A673 (cell line): ENCODE measurements around the gene MAP9. TPM values are rescaled to one million over a fixed set of nuclear protein-coding genes. Genes with fewer than 3 reads are reported as not detected.

Experiments used
- BruUV-seq: library from RNA; stranded (reverse); fragments of 400-500 nt; replicated peaks from 2 replicates; lab custom pipeline; 2021; lab: Mats Ljungman, UMichigan
- CTCF ChIA-PET: fragments of 300-600 bp; sonication (Branson Sonifier 250); formaldehyde crosslinking; loops from one replicate; lab custom pipeline; 2022; ENCODE audit warnings: antibody characterized with exemption; lab: Charles Lee
- POLR2A ChIA-PET: fragments of 300-600 bp; sonication (Branson Sonifier 250); formaldehyde crosslinking; loops from one replicate; lab custom pipeline; 2022; ENCODE audit warnings: antibody characterized with exemption; ENCODE audit not compliant: low non-redundant PET; lab: Charles Lee
- DNase-seq: peaks from one replicate; pipeline ENCODE4 v3.0.0-alpha.2; 2015; ENCODE audit warnings: low spot score
- H3K27ac ChIP-seq: fragments of 200-600 bp; sonication (generic); 2 replicates; pipeline ENCODE4 v1.5.1; 2016; ENCODE audit warnings: mixed run types, low read depth, mild to moderate bottlenecking, mixed read lengths, antibody characterized with exemption, low read length; ENCODE audit not compliant: poor library complexity, severe bottlenecking
- H3K27me3 ChIP-seq: fragments of 200-600 bp; sonication (generic); replicated peaks from 2 replicates; pipeline ENCODE4 v1.6.1; 2017; ENCODE audit warnings: mixed run types, low read depth, mild to moderate bottlenecking, mixed read lengths, antibody characterized with exemption, low read length; ENCODE audit not compliant: insufficient read depth, poor library complexity
- H3K36me3 ChIP-seq: fragments of 200-600 bp; sonication (generic); 2 replicates; pipeline ENCODE4 v1.6.1; 2016; ENCODE audit warnings: mixed run types, mild to moderate bottlenecking, mixed read lengths, antibody characterized with exemption, low read length; ENCODE audit not compliant: insufficient read depth, poor library complexity, severe bottlenecking
- H3K4me1 ChIP-seq: fragments of 200-600 bp; sonication (generic); 2 replicates; pipeline ENCODE4 v1.6.1; 2017; ENCODE audit warnings: mixed run types, mild to moderate bottlenecking, mixed read lengths, antibody characterized with exemption, low read length; ENCODE audit not compliant: insufficient read depth, poor library complexity, severe bottlenecking
- H3K4me3 ChIP-seq: fragments of 200-600 bp; sonication (generic); 2 replicates; pipeline ENCODE4 v1.5.1; 2016; ENCODE audit warnings: low read depth, mixed run types, mild to moderate bottlenecking, mixed read lengths, low read length; ENCODE audit not compliant: poor library complexity, severe bottlenecking
- H3K9me3 ChIP-seq: fragments of 200-600 bp; sonication (generic); 2 replicates; pipeline ENCODE4 v1.6.1; 2016; ENCODE audit warnings: mixed run types, low read depth, mild to moderate bottlenecking, mixed read lengths, antibody characterized with exemption, low read length; ENCODE audit not compliant: poor library complexity, severe bottlenecking
- EZH2 ChIP-seq: fragments of 200-600 bp; sonication (generic); IDR thresholded peaks from 2 replicates; pipeline ENCODE4 v1.6.1; 2017; ENCODE audit warnings: borderline replicate concordance, low read depth, mild to moderate bottlenecking, mixed read lengths, antibody characterized with exemption, low read length; ENCODE audit not compliant: poor library complexity, severe bottlenecking
- intact Hi-C: fragments of 100-400 bp; cut with micrococcal nuclease; formaldehyde crosslinking; loops from one replicate; pipeline ENCODE4 v1.10.0; 2022; ENCODE audit not compliant: unreplicated experiment
- total RNA-seq: library from RNA; stranded (reverse); gene quantifications from 2 replicates; pipeline ENCODE4 v1.2.3, GENCODE V29; 2021
- TF ChIP-seq, protein P1 (sequence below): fragments of 300-800, 200-600 bp; sonication (generic); conservative IDR thresholded peaks from 2 replicates; pipeline ENCODE4 v1.5.1; 2017; ENCODE audit warnings: low read depth, mild to moderate bottlenecking, antibody characterized with exemption, low read length, moderate library complexity, mixed read lengths

The MAP9 gene
- total RNA-seq, 1 experiment from 2014 or later: 13.7 TPM

DNA sequence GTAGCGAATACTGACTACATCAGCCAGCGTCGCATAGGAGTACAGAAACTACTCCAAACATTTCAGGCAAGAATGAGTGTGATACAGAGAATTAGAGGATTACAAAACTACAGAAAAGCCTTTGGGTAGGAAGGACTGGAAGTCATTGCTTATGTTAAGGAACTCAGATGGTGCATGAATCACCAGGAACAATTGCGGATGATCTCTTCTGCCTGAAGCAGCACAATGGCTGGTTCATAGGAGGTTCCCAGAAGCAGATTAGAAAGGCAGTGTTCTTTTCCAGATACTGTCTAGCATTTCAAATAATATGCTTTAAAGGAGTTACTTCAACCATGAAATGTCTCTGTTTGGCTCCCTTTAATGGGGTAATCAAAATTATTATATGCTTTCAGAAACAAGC, 42.5 kb upstream of the MAP9 start:
- Histone ChIP-seq H3K4me1 (no peaks in the 10 kb centered on the region), H3K9me3 (no peaks in the 10 kb centered on the region), H3K27ac (no peak overlapping the region), H3K36me3 (no peaks in the 10 kb centered on the region), H3K4me3 (no peak overlapping the region), H3K27me3 (no peaks in the 10 kb centered on the region)
- no TSS peak for BruUV-seq
- intact Hi-C loops: no loop called here
- no peak for DNase-seq
- TF ChIP-seq, protein P1, sequence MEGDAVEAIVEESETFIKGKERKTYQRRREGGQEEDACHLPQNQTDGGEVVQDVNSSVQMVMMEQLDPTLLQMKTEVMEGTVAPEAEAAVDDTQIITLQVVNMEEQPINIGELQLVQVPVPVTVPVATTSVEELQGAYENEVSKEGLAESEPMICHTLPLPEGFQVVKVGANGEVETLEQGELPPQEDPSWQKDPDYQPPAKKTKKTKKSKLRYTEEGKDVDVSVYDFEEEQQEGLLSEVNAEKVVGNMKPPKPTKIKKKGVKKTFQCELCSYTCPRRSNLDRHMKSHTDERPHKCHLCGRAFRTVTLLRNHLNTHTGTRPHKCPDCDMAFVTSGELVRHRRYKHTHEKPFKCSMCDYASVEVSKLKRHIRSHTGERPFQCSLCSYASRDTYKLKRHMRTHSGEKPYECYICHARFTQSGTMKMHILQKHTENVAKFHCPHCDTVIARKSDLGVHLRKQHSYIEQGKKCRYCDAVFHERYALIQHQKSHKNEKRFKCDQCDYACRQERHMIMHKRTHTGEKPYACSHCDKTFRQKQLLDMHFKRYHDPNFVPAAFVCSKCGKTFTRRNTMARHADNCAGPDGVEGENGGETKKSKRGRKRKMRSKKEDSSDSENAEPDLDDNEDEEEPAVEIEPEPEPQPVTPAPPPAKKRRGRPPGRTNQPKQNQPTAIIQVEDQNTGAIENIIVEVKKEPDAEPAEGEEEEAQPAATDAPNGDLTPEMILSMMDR: no peak
- TF ChIP-seq EZH2: no peak
- ChIA-PET POLR2A (no interaction called here), CTCF (no interaction called here)

DNA sequence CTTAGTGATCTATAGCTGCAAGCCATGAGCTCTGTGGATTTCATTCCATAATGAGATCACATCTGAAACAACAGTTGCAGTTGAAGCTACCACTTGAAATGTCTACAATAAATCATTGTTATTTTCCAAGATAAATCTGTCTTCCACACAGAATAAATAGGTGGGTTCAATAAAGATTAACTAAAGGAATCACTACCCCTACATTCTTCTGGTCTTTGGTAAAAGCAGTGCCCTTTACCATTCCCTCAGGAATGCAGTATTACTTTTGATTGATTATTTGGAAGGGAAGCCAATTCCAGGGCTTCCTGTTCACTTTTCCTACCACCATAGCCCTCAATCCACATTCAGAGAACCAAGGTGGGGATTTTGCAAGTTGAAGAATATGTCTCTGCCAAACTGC, 38.9 kb upstream of the MAP9 start:
- no peak for TF ChIP-seq EZH2
- TF ChIP-seq, protein P1: no peak
- intact Hi-C loops: no loop called here
- H3K4me1 ChIP-seq: no peaks in the 10 kb centered on the region
- POLR2A ChIA-PET: no interaction called here
- no peaks in the 10 kb centered on the region for H3K27me3 ChIP-seq
- no TSS peak for BruUV-seq
- no peak overlapping the region for H3K4me3 ChIP-seq
- no peak for DNase-seq
- CTCF ChIA-PET: no interaction called here
- H3K27ac ChIP-seq: no peak overlapping the region
- H3K36me3 ChIP-seq: no peaks in the 10 kb centered on the region
- H3K9me3 ChIP-seq: no peaks in the 10 kb centered on the region

DNA sequence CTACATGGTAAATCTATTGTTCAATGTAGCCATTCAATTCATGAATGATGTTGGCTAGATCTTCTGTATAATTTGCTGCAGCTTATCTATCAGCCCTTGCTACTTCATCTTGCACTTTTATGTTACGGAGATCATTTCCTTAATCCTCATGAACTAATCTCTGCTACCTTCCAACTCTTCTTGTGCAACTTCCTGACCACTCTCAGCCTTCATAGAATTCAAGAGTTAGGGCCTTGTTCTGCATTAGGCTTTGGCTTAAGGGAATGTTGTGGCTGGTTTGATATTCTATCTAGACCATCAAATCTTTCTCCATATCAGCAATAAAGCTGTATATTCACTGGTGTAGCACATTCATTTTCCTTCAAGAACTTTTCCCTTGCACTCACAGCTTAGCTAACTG, 36.7 kb upstream of the MAP9 start:
- BruUV-seq: no TSS peak
- ChIA-PET POLR2A (no interaction called here), CTCF (no interaction called here)
- peak; percentile 22 for DNase-seq
- H3K36me3 ChIP-seq: no peaks in the 10 kb centered on the region
- TF ChIP-seq, protein P1: no peak
- no peak for TF ChIP-seq EZH2
- H3K27ac ChIP-seq: no peak overlapping the region
- intact Hi-C loops: no loop called here
- H3K4me3 ChIP-seq: no peak overlapping the region
- H3K27me3 ChIP-seq: no peaks in the 10 kb centered on the region
- H3K4me1 ChIP-seq: no peaks in the 10 kb centered on the region
- no peaks in the 10 kb centered on the region for H3K9me3 ChIP-seq
